Mucosa of descending colon (tissue), 3 donors: Measurements from ENCODE around the gene PYHIN1. TPM values are rescaled to one million over a fixed set of nuclear protein-coding genes. Genes with fewer than 3 reads are reported as not detected.
A peak's percentile ranks its signal among the peaks of the same experiment; 100 is the strongest.

ENCODE experiments used
- ATAC-seq: fragments of 200-7000 bp; cut with Tn5 transposase; one replicate; pipeline ENCODE4 v1.9.1; 2020; ENCODE audit warnings: mild to moderate bottlenecking, moderate library complexity
- DNase-seq, 3 donors: peaks; one replicate each; pipeline ENCODE4 v3.0.0-alpha.2; 2020
- H3K36me3 ChIP-seq: fragments of 200-600 bp; one replicate; pipeline ENCODE4 v1.8.0; 2021; ENCODE audit warnings: low read depth, mild to moderate bottlenecking
- H3K4me1 ChIP-seq: fragments of 200-600 bp; one replicate; pipeline ENCODE4 v1.8.0; 2021; ENCODE audit warnings: low read depth, mild to moderate bottlenecking
- H3K4me3 ChIP-seq: fragments of 200-600 bp; one replicate; pipeline ENCODE4 v1.8.0; 2021; ENCODE audit warnings: mild to moderate bottlenecking
- H3K9me3 ChIP-seq: fragments of 200-600 bp; one replicate; pipeline ENCODE4 v1.8.0; 2021; ENCODE audit warnings: mild to moderate bottlenecking
- CTCF ChIP-seq: fragments of 200-600 bp; IDR thresholded peaks from one replicate; pipeline ENCODE4 v1.8.0; 2022; ENCODE audit warnings: antibody characterized with exemption, mild to moderate bottlenecking
- intact Hi-C, 2 donors: fragments of 100-400 bp; cut with DNase I in 1 of 2; cut with micrococcal nuclease in 1 of 2; formaldehyde crosslinking; loops; one replicate each; pipeline versions ENCODE4 v1.11.0 to v1.11.1; 2022; cut with DNase I, micrococcal nuclease
- total RNA-seq, 3 donors: library from RNA; stranded (reverse); fragmentation: NEBNext Ultra II Directional in 2 of 3; extraction: Animal tissue kit (Norgen Biotek cat#: 25700) in 2 of 3; gene quantifications; one replicate each; pipeline versions ENCODE4 v1.2.1 to v1.2.4, GENCODE V29; 2021 to 2023
- donor health status: DM: no; HTN: no; CAD: no; lungs with moderate emphysema.
- donor health status: DM: no; HTN: no; CAD: no.
- donor health status: DM: no; HTN: yes; CAD: no.

The PYHIN1 gene
- total RNA-seq, 3 donors from 2014 or later: 0.87 to 2.0 (median 0.98) TPM

DNA sequence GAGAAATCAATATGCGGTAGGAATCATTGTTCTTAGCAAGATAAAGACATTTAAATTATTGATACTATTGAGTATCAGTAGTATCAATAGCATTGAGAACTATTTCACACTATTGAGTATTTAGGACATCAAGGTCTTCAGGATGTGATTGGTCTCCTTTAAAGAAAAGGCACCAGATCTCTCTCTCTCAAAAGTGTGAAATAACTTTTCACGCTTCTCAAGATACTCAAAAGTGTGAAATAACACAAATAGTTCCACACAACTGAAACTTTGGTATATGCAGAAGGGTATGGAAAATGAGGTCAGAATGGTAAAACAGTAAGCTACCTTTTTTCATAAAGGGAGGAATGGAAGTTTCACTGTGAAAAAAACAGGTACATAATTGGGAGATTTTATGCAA lies 6.7 kb upstream of the PYHIN1 start:
- no peaks in the 10 kb centered on the region for H3K4me1 ChIP-seq
- H3K9me3 ChIP-seq: peaks cover 6% of the 10 kb centered on the region
- no peak for TF ChIP-seq CTCF
- ATAC-seq: no peak
- no peak for DNase-seq
- intact Hi-C loops: no loop called here
- H3K36me3 ChIP-seq: no peaks in the 10 kb centered on the region
- no peak overlapping the region for H3K4me3 ChIP-seq

DNA sequence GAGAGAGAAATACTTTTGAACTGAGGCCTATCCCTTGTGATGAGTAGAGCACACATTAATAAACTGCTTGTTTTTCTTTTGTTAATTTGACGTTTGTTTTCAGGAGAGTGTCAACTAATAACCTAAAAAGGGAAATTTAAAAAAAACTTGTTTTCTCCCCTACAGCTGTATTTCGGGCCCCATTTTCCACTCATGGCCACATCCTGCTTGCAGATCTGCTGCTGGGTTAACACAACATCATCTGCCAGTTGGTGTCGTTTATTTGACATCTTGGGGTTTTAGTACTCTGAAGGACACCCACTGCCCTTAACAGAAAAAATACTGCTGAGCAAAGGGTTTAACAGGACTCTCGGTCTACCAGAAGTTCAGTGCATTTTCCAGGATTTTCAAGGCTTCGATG lies 848 bp upstream of the PYHIN1 start:
- Histone ChIP-seq H3K4me3 (no peak overlapping the region), H3K4me1 (no peaks in the 10 kb centered on the region), H3K36me3 (no peaks in the 10 kb centered on the region), H3K9me3 (peaks cover 2% of the 10 kb centered on the region)
- intact Hi-C loops: no loop called here
- no peak for TF ChIP-seq CTCF
- peak in 1 of 3 donors; percentile 23 for DNase-seq
- peak; percentile 72 for ATAC-seq

DNA sequence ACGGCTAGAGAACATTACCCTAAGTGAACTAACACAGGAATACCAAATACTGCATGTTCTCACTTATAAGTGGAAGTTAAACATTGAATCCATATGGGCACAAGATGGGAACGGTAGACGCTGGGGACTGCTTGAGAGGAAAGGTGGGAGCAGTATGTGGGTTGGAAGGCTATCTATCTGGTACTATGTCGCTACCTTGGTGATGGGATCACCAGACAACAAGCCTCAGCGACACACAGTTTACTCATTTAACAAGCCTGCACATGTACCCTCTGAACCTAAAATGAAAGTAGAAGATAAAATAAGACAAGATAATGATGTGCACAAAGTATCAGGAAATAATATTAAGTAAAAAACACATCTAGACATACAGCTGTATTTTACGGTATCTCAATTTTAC lies 819 bp downstream of the PYHIN1 start:
- Histone ChIP-seq H3K36me3 (no peaks in the 10 kb centered on the region), H3K4me3 (no peak overlapping the region), H3K9me3 (peaks cover 2% of the 10 kb centered on the region), H3K4me1 (no peaks in the 10 kb centered on the region)
- intact Hi-C loops: no loop called here
- ATAC-seq (peak; percentile 37), DNase-seq (no peak)
- TF ChIP-seq CTCF: no peak

DNA sequence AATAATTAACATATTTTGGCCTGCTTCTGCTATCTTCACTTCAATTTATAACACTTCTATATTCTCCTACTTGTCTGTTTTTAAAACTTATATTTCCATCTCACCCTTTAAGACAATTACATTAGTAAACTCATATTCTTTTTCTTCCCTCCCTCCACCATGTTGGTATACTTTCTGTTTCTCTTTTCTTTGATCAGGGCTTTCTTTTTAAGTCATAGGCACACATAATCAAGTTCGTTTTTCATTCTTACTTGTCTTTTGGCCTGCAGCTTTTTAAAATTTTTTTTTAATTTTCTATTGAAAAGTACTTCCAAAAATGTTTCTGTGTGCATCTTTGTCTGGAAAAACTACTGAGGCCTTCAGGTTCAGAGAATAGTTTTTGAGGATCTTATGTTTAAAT lies 2.3 kb downstream of the PYHIN1 start:
- no peaks in the 10 kb centered on the region for H3K4me1 ChIP-seq
- H3K9me3 ChIP-seq: peaks cover 2% of the 10 kb centered on the region
- DNase-seq (no peak), ATAC-seq (no peak)
- no peak for TF ChIP-seq CTCF
- no peak overlapping the region for H3K4me3 ChIP-seq
- H3K36me3 ChIP-seq: no peaks in the 10 kb centered on the region
- intact Hi-C loops: no loop called here

DNA sequence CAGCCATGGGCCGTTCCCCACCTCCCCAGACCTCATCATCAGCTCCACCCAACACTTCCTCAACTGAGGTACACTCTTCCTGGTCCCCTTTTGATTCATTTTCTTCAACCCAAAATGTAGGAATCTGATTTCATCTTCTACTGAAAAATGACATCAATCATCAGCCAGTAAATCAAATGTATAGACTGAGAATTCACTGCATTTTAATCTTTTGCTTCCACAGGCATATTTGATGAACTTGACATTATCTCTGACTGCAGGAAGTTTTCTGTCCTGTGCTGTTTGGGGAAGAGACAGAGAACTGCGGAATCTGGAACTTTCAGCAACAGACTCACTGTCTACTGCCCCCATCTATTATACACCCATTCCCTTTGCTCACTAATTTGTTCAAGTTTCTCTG lies 7.8 kb downstream of the PYHIN1 start:
- H3K9me3 ChIP-seq: no peaks in the 10 kb centered on the region
- intact Hi-C loops: no loop called here
- TF ChIP-seq CTCF: no peak
- no peak for ATAC-seq
- no peak for DNase-seq
- H3K4me3 ChIP-seq: no peak overlapping the region
- no peaks in the 10 kb centered on the region for H3K36me3 ChIP-seq
- H3K4me1 ChIP-seq: no peaks in the 10 kb centered on the region

GRCh38 chr1:158941317-158941716 lies 10.0 kb downstream of the PYHIN1 start:
- no peak for TF ChIP-seq CTCF
- H3K4me3 ChIP-seq: no peak overlapping the region
- H3K36me3 ChIP-seq: no peaks in the 10 kb centered on the region
- no peak for DNase-seq
- no peaks in the 10 kb centered on the region for H3K4me1 ChIP-seq
- intact Hi-C loops: no loop called here
- no peak for ATAC-seq
- no peaks in the 10 kb centered on the region for H3K9me3 ChIP-seq
